Activated CD8-positive, alpha-beta memory T cell treated with anti-CD3 and anti-CD28 coated beads for 48 hours (primary cell): ENCODE results near the gene FMN2.

ENCODE experiments used
- DNase-seq, 3 experiments: peaks; one replicate each; pipeline ENCODE4 v3.0.0-alpha.2; 2020; ENCODE audit warnings: low read depth in 2 of 3, low spot score in 2 of 3

FMN2 gene

GRCh38 chr1:240522122-240522822 lies 430.6 kb downstream of the FMN2 start:
- DNase-seq, result no peak

GRCh38 chr1:240524356-240525069 lies 432.8 kb downstream of the FMN2 start:
- DNase-seq, result no peak
